Ascending aorta (tissue), 2 donors: Measurements from ENCODE around the gene MCRIP2. TPM values are rescaled to one million over a fixed set of nuclear protein-coding genes. Genes with fewer than 3 reads are reported as not detected.

ENCODE experiments used
- DNase-seq, 2 donors: peaks; one replicate each; pipeline ENCODE4 v3.0.0-alpha.2; 2019; ENCODE audit warnings: low spot score in 2 of 2
- H3K27ac ChIP-seq, 2 donors: fragments of 200-600 bp; sonication (generic); one replicate each; pipeline ENCODE4 v1.5.1; 2016 to 2017; ENCODE audit warnings: mild to moderate bottlenecking in 1 of 2
- H3K27me3 ChIP-seq: fragments of 200-600 bp; sonication (generic); one replicate; pipeline ENCODE4 v1.5.1; 2017
- H3K36me3 ChIP-seq, 2 donors: fragments of 200-600 bp; sonication (generic); one replicate each; pipeline ENCODE4 v1.5.1; 2016
- H3K4me1 ChIP-seq, 2 donors: fragments of 200-600 bp; sonication (generic); one replicate each; pipeline ENCODE4 v1.5.1; 2016 to 2017; ENCODE audit warnings: mild to moderate bottlenecking in 1 of 2
- H3K4me3 ChIP-seq, 2 donors: fragments of 200-600 bp; sonication (generic); one replicate each; pipeline ENCODE4 v1.5.1; 2016 to 2017; ENCODE audit warnings: mild to moderate bottlenecking in 1 of 2
- H3K9me3 ChIP-seq, 2 donors: fragments of 200-600 bp; sonication (generic); one replicate each; pipeline ENCODE4 v1.5.1; 2016
- CTCF ChIP-seq, 3 experiments: fragments of 200-600 bp in 2 of 3; fragments of 450-650 bp in 1 of 3; sonication (generic) in 2 of 3; IDR thresholded peaks; one replicate each; pipeline ENCODE4 v1.5.1; 2016 to 2019; ENCODE audit warnings: antibody characterized with exemption in 3 of 3, mild to moderate bottlenecking in 1 of 3, moderate library complexity in 1 of 3
- intact Hi-C: fragments of 100-400 bp; cut with DNase I; formaldehyde crosslinking; loops from one replicate; pipeline ENCODE4 v1.15.1; 2023
- total RNA-seq: library from RNA; depleted of rRNA; stranded (reverse); fragments of >200 nt; gene quantifications from one replicate; pipeline ENCODE4 v1.1.0, GENCODE V29; 2016

MCRIP2 gene
- total RNA-seq, 1 donor from 2014 or later: 92.9 TPM

- intact Hi-C loops: no loop called here
- no peaks in the 10 kb centered on the region for H3K27me3 ChIP-seq
- H3K4me3 ChIP-seq: no peak overlapping the region
- H3K9me3 ChIP-seq: no peaks in the 10 kb centered on the region
- H3K36me3 ChIP-seq: no peaks in the 10 kb centered on the region
- no peak for DNase-seq
- H3K27ac ChIP-seq: no peak overlapping the region
- peak; percentile 34 to 48 (median 42) for TF ChIP-seq CTCF (IDR thresholded peaks at IDR 0.05)
- no peaks in the 10 kb centered on the region for H3K4me1 ChIP-seq
These were observed 30.9 kb upstream of the MCRIP2 start for GRCh38 chr16:610513-611381.

DNA sequence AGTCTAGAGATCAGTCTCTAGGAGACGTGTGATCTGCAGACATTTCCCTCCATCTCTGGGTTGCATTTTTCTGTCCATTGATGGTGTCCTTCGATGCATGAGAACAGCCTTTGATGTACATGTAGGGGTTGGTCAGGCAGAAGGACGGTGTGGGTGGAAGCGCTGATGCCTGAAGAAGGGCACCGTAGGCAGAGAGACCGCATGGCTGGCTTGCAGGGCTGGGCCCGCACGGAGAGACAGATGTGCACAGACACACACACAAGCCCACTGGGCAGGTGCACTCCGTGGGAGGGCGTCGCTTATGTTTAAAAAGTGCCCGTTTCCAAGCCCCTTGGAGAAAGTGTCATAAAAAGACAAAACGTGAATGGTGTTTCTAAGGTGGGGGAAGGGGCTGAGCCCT lies 26.5 kb upstream of the MCRIP2 start:
- Histone ChIP-seq H3K27ac (no peak overlapping the region), H3K4me1 (no peaks in the 10 kb centered on the region), H3K9me3 (no peaks in the 10 kb centered on the region), H3K27me3 (no peaks in the 10 kb centered on the region), H3K4me3 (no peak overlapping the region), H3K36me3 (peaks cover 3 to 5% of the 10 kb centered on the region in 2 donors)
- intact Hi-C loops: no loop called here
- no peak for TF ChIP-seq CTCF (IDR thresholded peaks at IDR 0.05)
- DNase-seq: no peak

DNA sequence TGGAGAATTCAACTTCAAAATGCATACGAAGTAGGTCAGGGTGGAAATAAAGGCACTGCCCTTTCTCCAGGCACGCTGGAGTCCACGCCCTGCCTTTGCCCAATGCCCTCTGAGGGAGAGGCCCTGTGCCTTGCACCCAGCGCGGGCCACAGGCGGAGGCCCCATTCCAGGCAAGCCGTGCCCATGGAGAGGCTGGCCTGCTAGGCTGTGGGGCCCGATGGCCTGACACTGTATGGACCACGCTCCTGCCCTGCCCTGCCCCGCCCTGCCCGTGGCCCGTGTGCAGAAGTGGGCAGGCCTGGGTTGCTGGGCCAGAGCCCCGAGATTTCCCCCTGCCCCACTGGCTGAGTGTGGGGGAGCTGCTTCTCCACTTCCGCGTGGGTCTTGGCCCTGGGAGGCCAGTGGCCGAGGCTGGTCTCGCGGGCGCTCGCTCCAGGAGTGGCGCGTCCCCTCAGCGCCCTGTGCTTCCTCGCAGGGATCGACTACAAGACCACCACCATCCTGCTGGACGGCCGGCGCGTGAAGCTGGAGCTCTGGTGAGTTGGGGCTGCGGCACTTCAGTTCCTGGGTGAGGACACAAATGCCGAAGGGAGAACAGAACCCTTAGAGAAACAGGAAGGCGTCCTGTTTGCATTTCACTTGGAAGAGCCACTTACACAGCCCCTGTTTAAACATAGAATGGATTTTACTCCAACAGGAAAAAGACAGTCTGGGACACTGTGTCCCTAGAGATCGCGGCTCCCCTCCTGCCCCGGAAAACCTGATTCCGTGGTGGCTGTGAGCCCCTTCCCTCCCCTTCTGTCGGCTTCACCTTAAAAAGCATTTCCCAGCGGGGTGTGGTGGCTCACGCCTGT lies 24.7 kb upstream of the MCRIP2 start:
- Histone ChIP-seq H3K27me3 (no peaks in the 10 kb centered on the region), H3K9me3 (no peaks in the 10 kb centered on the region), H3K36me3 (peaks cover 3 to 5% of the 10 kb centered on the region in 2 donors), H3K4me3 (no peak overlapping the region), H3K4me1 (no peaks in the 10 kb centered on the region), H3K27ac (no peak overlapping the region)
- no peak for TF ChIP-seq CTCF (IDR thresholded peaks at IDR 0.05)
- intact Hi-C loops: no loop called here
- DNase-seq: no peak

DNA sequence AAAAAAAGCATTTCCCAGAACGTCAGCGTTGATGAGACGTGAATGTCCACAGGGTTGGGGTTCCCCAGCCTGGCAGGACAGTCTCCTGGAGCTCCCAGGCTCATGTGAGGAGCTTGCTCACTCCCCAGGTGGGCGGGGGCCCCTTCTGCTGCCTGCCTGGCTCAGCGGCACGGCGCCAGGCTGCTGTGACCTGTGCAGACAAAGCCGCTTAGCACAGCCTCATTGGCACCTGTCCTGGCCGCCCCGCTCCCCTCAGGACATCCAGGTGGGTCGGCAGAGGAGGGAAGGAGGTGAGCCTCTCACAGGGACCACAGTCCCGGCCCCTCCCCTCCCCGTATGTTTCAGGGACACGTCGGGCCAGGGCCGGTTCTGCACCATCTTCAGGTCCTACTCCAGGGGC lies 23.8 kb upstream of the MCRIP2 start:
- no peak overlapping the region for H3K27ac ChIP-seq
- no peaks in the 10 kb centered on the region for H3K4me1 ChIP-seq
- H3K9me3 ChIP-seq: no peaks in the 10 kb centered on the region
- TF ChIP-seq CTCF (IDR thresholded peaks at IDR 0.05): no peak
- intact Hi-C loops: no loop called here
- peaks cover 3 to 5% of the 10 kb centered on the region in 2 donors for H3K36me3 ChIP-seq
- H3K4me3 ChIP-seq: no peak overlapping the region
- DNase-seq: no peak
- H3K27me3 ChIP-seq: no peaks in the 10 kb centered on the region

GRCh38 chr16:619476-620100 lies 22.0 kb upstream of the MCRIP2 start:
- no peak for TF ChIP-seq CTCF (IDR thresholded peaks at IDR 0.05)
- Histone ChIP-seq H3K4me3 (no peak overlapping the region), H3K9me3 (no peaks in the 10 kb centered on the region), H3K4me1 (no peaks in the 10 kb centered on the region), H3K27me3 (no peaks in the 10 kb centered on the region), H3K27ac (no peak overlapping the region), H3K36me3 (peaks cover 3 to 5% of the 10 kb centered on the region in 2 donors)
- DNase-seq: no peak
- intact Hi-C loops: no loop called here
